HG02973 (cell line): Measurements from ENCODE around the gene NTSR1.

Source experiments
- ATAC-seq: cut with Tn5 transposase; IDR thresholded peaks from one replicate; pipeline ENCODE4 v1.9.1; 2021; ENCODE audit warnings: moderate library complexity; ENCODE audit not compliant: unreplicated experiment

Gene NTSR1

GRCh38 chr20:62692801-62693523 is 15.7 kb upstream of the NTSR1 start:
- ATAC-seq = no peak

- no peak for ATAC-seq
These were observed 15.1 kb upstream of the NTSR1 start for GRCh38 chr20:62693524-62693922.

- no peak for ATAC-seq
These were observed 14.5 kb upstream of the NTSR1 start for GRCh38 chr20:62694106-62694505.

GRCh38 chr20:62694868-62695267 is 13.8 kb upstream of the NTSR1 start:
- ATAC-seq = no peak

GRCh38 chr20:62695448-62696414 is 12.9 kb upstream of the NTSR1 start:
- ATAC-seq = no peak

- no peak for ATAC-seq
These were observed 12.1 kb upstream of the NTSR1 start for GRCh38 chr20:62696434-62696957.

- no peak for ATAC-seq
These were observed 11.6 kb upstream of the NTSR1 start for GRCh38 chr20:62696989-62697388.

GRCh38 chr20:62697468-62697912 is 11.1 kb upstream of the NTSR1 start:
- no peak for ATAC-seq

GRCh38 chr20:62698231-62698630 is 10.4 kb upstream of the NTSR1 start:
- ATAC-seq = no peak

GRCh38 chr20:62699296-62699695 is 9.3 kb upstream of the NTSR1 start:
- no peak for ATAC-seq

GRCh38 chr20:62699741-62700140 is 8.9 kb upstream of the NTSR1 start:
- no peak for ATAC-seq

GRCh38 chr20:62700261-62700930 is 8.2 kb upstream of the NTSR1 start:
- no peak for ATAC-seq

GRCh38 chr20:62701161-62702012 is 7.2 kb upstream of the NTSR1 start:
- ATAC-seq = no peak

- no peak for ATAC-seq
These were observed 6.7 kb upstream of the NTSR1 start for GRCh38 chr20:62702013-62702300.

- ATAC-seq = no peak
These were observed 5.5 kb upstream of the NTSR1 start for GRCh38 chr20:62702895-62703852.

- no peak for ATAC-seq
These were observed 4.8 kb upstream of the NTSR1 start for GRCh38 chr20:62703853-62704228.

GRCh38 chr20:62704341-62704948 is 4.2 kb upstream of the NTSR1 start:
- no peak for ATAC-seq

- no peak for ATAC-seq
These were observed 3.0 kb upstream of the NTSR1 start for GRCh38 chr20:62705627-62706026.

- no peak for ATAC-seq
These were observed 2.3 kb upstream of the NTSR1 start for GRCh38 chr20:62706344-62706743.
